Mesothelial cell of epicardium (in vitro differentiated cells): ENCODE results near the gene TMTC4. TPM values are rescaled to one million over a fixed set of nuclear protein-coding genes. Genes with fewer than 3 reads are reported as not detected.
A peak's percentile ranks its signal among the peaks of the same experiment; 100 is the strongest.
"Not testable (repeated sequence)": the region's sequence is repeated elsewhere in the genome, so short reads cannot be mapped to it uniquely, and the experiment has no call there.

ENCODE experiments used
- DNase-seq, 2 experiments: peaks; one replicate each; pipeline ENCODE4 v3.0.0; 2021; ENCODE audit warnings: low spot score in 2 of 2; ENCODE audit not compliant: unreplicated experiment in 2 of 2
- H3K27ac Mint-ChIP-seq: 2 replicates; pipeline ENCODE4 v1.8.0; 2021; ENCODE audit warnings: mixed read lengths
- H3K27me3 Mint-ChIP-seq: 2 replicates; pipeline ENCODE4 v1.8.0; 2021; ENCODE audit warnings: low read depth, mixed read lengths
- H3K36me3 Mint-ChIP-seq: 2 replicates; pipeline ENCODE4 v1.8.0; 2021; ENCODE audit warnings: mixed read lengths
- H3K4me1 Mint-ChIP-seq: 2 replicates; pipeline ENCODE4 v1.8.0; 2021; ENCODE audit warnings: mixed read lengths
- H3K4me3 Mint-ChIP-seq: 2 replicates; pipeline ENCODE4 v1.8.0; 2021; ENCODE audit warnings: mild to moderate bottlenecking, moderate library complexity, mixed read lengths
- H3K9me3 Mint-ChIP-seq: 2 replicates; pipeline ENCODE4 v1.8.0; 2021; ENCODE audit warnings: mixed read lengths
- CTCF ChIP-seq: fragments of 200-600 bp; sonication (generic); IDR thresholded peaks from one replicate; pipeline ENCODE4 v1.5.0; 2021; ENCODE audit warnings: antibody characterized with exemption; ENCODE audit not compliant: unreplicated experiment
- total RNA-seq: library from RNA; stranded (reverse); gene quantifications from 3 replicates; pipeline ENCODE4 v1.2.1, GENCODE V29; 2021

The TMTC4 gene
- total RNA-seq, 1 donor from 2014 or later: 37.5 TPM

GRCh38 chr13:100580045-100580444, 94.5 kb downstream of the TMTC4 start:
- no peak for DNase-seq
- H3K27ac Mint-ChIP-seq: no peak overlapping the region
- peaks cover 27% of the 10 kb centered on the region for H3K36me3 Mint-ChIP-seq
- peaks cover 26% of the 10 kb centered on the region for H3K9me3 Mint-ChIP-seq
- H3K4me1 Mint-ChIP-seq: no peaks in the 10 kb centered on the region
- H3K4me3 Mint-ChIP-seq: no peak overlapping the region
- no peak for TF ChIP-seq CTCF
- H3K27me3 Mint-ChIP-seq: no peaks in the 10 kb centered on the region

GRCh38 chr13:100577239-100577638, 97.4 kb downstream of the TMTC4 start:
- Mint-ChIP-seq H3K36me3 (peaks cover 21% of the 10 kb centered on the region), H3K9me3 (peaks cover 16% of the 10 kb centered on the region)
- not testable (repeated sequence) for H3K4me1 Mint-ChIP-seq, DNase-seq, H3K27ac Mint-ChIP-seq, H3K4me3 Mint-ChIP-seq, H3K27me3 Mint-ChIP-seq

- H3K4me3 Mint-ChIP-seq: no peak overlapping the region
- peaks cover 11% of the 10 kb centered on the region for H3K9me3 Mint-ChIP-seq
- TF ChIP-seq CTCF: peak; percentile 66
- no peaks in the 10 kb centered on the region for H3K4me1 Mint-ChIP-seq
- no peaks in the 10 kb centered on the region for H3K27me3 Mint-ChIP-seq
- peak in 1 of 2 experiments; percentile 55 for DNase-seq
- H3K36me3 Mint-ChIP-seq: no peaks in the 10 kb centered on the region
- H3K27ac Mint-ChIP-seq: no peak overlapping the region
Observed at GRCh38 chr13:100573121-100573520, 101.5 kb downstream of the TMTC4 start.

- H3K27ac Mint-ChIP-seq: no peak overlapping the region
- H3K4me1 Mint-ChIP-seq: no peaks in the 10 kb centered on the region
Observed at GRCh38 chr13:100566543-100566942, 108.1 kb downstream of the TMTC4 start.

GRCh38 chr13:100565286-100565685, 109.3 kb downstream of the TMTC4 start:
- no peak for DNase-seq
- Mint-ChIP-seq H3K27ac (no peak overlapping the region), H3K9me3 (peaks cover 25% of the 10 kb centered on the region), H3K4me3 (no peak overlapping the region), H3K4me1 (no peaks in the 10 kb centered on the region), H3K36me3 (peaks cover 9% of the 10 kb centered on the region), H3K27me3 (no peaks in the 10 kb centered on the region)
- no peak for TF ChIP-seq CTCF

More at GRCh38 chr13:100566543-100566942, 108.1 kb downstream of the TMTC4 start:
- Mint-ChIP-seq H3K9me3 (peaks cover 25% of the 10 kb centered on the region), H3K36me3 (peaks cover 9% of the 10 kb centered on the region), H3K27me3 (no peaks in the 10 kb centered on the region), H3K4me3 (no peak overlapping the region)
- DNase-seq: no peak
- no peak for TF ChIP-seq CTCF

GRCh38 chr13:100564444-100565223, 110.0 kb downstream of the TMTC4 start:
- no peak for DNase-seq
- TF ChIP-seq CTCF: no peak
- Mint-ChIP-seq H3K27me3 (no peaks in the 10 kb centered on the region), H3K27ac (no peak overlapping the region), H3K9me3 (peaks cover 20% of the 10 kb centered on the region), H3K4me3 (no peak overlapping the region), H3K36me3 (peaks cover 9% of the 10 kb centered on the region), H3K4me1 (no peaks in the 10 kb centered on the region)
